ENCODE measurements around the gene ZNF385D.

The ZNF385D gene

GRCh38 chr3:21618695-21619094 is 132.3 kb downstream of the ZNF385D start:
- in situ Hi-C loops (cut with MboI; ENCODE audit: low sequenced_read_pairs) = no loop called here

GRCh38 chr3:21613372-21614070 is 137.5 kb downstream of the ZNF385D start:
- in situ Hi-C loops (cut with MboI; ENCODE audit: low sequenced_read_pairs) = no loop called here

DNA sequence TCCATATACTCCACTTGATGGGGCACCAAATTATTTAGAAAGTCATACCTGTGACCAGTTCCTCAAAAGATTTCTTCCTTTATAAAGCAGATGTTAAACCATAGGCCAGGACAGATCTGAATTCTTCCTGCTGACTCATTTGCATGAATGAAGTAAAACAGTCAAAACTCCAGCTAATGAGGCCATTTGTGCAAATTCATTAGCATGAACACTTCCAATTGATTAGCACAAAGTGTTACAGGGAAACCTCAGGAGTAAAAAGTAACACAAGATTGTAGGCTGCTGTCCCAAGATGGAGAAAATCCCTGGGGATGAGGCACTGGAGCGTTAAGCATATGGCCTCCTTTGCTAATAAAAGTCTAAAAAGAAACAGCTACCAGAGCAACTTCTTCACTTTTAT is 149.8 kb downstream of the ZNF385D start:
- in situ Hi-C loops (cut with MboI; ENCODE audit: low sequenced_read_pairs) = no loop called here

DNA sequence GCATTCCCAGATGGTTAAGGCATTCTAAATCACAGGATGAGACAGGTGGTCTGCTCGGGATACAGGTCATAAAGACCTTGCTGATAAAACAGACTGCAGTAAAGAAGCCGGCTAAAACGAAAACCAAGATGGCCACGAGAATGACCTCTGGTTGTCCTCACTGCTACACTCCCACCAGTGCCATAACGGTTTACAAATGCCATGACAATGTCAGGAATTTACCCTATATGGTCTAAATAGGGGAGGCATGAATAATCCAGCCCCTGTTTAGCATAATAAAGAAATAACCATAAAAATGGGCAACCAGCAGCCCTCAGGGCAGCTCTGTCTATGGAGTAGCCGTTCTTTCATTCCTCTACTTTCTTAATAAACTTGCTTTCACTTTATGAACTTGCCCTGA is 151.1 kb downstream of the ZNF385D start:
- in situ Hi-C loops (cut with MboI; ENCODE audit: low sequenced_read_pairs) = no loop called here

DNA sequence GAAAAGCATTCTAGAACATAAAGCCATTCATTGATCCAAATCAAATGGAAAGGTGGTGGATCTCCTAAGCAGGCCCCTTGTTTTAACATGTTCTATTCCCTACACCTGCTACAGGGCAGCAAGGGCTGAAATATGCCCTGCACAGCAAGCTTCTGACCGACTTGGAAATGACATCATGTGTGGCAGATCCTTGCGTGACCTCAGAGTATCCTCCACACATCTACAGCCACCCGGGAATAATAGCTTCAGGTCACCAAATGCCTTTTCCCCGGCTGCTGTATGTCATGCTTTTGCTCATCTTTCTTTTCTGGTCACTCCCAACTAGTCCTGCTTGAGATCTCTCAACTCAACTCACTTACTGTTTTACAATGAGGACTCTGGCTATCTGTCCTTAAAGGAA is 158.2 kb downstream of the ZNF385D start:
- in situ Hi-C loops (cut with MboI; ENCODE audit: low sequenced_read_pairs) = no loop called here

DNA sequence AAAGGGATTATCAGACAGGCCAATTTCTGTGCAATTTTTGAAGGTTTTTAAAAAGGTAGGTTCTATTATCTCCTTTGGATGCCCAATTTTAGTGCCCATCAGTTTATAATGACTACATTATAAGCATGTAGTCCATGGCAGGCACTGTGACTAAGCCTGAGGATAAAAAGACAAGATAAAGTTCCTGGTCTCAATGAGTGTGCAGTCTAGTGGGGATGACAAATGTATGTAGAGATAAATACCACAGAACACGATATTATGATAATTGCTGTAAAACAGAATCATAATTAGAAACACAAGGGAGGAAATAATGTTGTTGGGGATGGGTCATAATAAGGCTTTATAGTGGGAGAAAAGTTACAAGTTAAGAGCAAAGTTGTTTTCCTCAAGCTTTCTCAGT is 163.1 kb downstream of the ZNF385D start:
- in situ Hi-C loops (cut with MboI; ENCODE audit: low sequenced_read_pairs) = no loop called here

DNA sequence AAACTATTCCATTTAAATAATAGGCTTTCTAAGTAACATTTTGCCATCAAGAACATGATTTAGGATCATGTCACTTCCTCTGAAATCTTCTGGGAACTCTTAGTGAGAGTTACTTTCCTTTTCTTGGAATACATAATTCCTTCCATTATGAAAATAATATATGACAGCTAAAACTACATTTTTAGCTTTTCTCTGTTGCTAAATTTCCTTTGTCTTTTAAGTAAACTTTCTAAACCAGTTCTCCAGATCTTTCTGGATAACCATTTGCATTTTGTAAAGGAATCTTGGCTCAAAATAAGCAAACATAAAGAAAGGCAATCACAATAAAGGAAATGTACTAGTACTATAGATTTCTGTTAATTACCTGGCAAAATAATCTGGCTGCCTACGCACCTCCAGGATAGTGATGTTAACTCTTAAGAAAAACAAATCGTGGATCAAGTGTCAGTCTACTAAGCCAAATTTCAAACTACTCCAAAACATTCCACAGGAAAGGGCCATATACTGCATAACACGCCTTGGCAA is 165.7 kb downstream of the ZNF385D start:
- in situ Hi-C loops (cut with MboI; ENCODE audit: low sequenced_read_pairs) = no loop called here

DNA sequence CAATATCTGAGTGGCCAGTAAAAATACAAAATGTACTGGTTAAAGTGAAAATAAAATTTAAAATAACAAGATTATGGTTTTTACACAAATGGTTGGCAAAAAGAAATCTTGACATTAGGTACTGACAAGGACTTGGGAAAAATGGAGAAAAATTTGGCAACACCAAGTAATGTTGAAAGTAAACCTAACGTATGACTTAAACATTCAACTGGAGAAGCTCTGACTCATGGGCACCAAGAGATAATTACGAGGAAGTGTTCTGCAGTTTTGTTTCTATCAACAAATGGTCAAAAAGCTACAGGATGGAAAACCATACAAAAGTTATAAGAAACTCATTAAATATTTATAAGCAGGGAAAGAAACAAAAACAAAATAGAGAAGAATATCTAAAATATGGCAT is 177.7 kb downstream of the ZNF385D start:
- in situ Hi-C loops (cut with MboI; ENCODE audit: low sequenced_read_pairs) = no loop called here

GRCh38 chr3:21564531-21564930 is 186.5 kb downstream of the ZNF385D start:
- in situ Hi-C loops (cut with MboI; ENCODE audit: low sequenced_read_pairs) = no loop called here

DNA sequence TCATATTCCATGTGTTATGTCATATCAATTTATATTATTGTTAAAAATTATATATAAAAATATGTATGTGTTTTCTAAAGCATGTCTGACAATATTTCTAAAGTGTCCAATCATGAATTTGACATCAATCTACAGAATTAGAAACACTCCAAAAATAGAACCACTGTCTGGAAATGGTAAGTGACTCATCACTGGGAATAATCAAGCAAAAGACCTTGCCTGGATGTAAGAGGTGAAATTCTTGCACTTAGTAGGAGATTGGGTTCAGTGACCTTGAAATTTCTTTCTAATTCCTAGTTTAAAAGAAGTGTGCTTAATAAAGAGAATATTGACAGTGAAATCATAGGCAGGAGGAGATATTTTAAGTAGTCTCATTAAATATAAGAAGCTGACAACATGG is 188.8 kb downstream of the ZNF385D start:
- in situ Hi-C loops (cut with MboI; ENCODE audit: low sequenced_read_pairs) = no loop called here

- in situ Hi-C loops (cut with MboI; ENCODE audit: low sequenced_read_pairs) = no loop called here
Observed at GRCh38 chr3:21561472-21561871, 189.5 kb downstream of the ZNF385D start.

DNA sequence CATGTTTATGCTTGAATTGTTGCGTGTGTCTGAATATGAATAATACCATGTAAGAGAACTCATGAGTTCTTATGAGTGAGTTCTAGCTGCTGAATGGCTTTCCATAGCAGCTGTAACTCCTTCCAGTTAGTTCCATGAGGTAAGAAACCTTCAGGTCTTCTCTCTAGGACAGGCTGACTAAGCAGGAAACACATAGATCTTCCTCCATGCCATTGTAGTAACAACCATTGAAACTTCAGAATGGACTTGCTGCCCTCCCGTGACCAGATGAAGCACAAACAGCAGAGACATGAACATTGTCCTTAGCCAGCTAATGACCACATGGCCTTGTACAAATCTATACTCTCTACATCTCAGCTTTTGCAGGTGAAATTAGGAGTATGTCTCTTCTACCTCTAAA is 200.0 kb downstream of the ZNF385D start:
- in situ Hi-C loops (cut with MboI; ENCODE audit: low sequenced_read_pairs) = no loop called here

- in situ Hi-C loops (cut with MboI; ENCODE audit: low sequenced_read_pairs) = no loop called here
Observed at GRCh38 chr3:21544076-21544462, 206.9 kb downstream of the ZNF385D start.

DNA sequence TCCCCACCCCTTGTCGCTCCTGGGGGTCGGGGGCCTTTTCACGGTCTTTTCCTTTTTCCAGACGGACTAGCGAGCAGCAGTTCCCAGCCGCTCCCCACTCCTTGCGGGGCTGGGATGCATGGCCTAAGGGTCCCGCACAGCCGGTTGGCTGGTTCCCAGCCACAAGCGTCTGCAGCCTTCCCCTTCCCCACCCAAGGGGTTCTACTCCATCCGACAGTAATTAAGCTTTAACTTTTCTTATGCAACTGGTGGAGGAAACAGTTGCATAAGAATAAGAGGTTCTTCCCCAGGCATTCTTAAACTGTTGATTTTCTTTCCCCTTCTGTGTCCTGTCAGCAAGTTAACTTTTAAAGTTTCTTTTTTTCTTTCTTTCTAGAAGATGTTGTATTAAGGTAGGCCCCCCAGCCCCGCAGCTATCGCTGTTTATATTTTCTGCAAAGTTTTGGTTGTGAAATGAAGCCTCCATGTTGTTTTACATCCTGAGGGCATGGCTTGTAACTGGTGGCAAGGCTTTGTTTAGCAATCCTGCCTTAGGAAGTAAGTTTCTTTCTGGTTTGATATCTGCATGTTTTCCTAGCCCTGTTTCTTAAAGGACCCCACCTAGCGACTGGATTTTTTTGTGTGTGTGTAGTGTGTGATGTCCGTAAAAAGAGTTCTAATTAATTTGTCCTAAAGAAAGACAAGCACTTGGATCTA is 207.5 kb downstream of the ZNF385D start:
- in situ Hi-C loops (cut with MboI; ENCODE audit: low sequenced_read_pairs) = no loop called here

GRCh38 chr3:21542656-21543379 is 208.2 kb downstream of the ZNF385D start:
- in situ Hi-C loops (cut with MboI; ENCODE audit: low sequenced_read_pairs) = no loop called here

DNA sequence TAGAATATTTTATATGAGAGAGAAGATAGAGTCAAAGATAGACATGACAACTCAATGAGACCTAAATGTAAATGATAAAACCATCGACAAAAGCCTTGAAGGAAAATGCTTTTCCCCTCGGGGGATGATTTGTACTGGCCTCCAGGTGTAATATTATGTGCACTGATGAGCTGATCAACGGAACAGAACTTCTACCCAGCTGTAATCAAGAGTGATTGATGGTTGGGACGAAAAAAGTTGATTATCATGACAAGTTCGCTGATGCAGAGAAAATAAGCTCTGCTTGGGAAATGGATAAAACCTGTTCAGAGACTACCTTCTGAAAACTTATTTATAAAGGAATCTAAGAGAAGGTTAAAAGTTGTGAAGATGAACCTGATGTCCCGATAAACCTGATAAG is 210.7 kb downstream of the ZNF385D start:
- in situ Hi-C loops (cut with MboI; ENCODE audit: low sequenced_read_pairs) = no loop called here

DNA sequence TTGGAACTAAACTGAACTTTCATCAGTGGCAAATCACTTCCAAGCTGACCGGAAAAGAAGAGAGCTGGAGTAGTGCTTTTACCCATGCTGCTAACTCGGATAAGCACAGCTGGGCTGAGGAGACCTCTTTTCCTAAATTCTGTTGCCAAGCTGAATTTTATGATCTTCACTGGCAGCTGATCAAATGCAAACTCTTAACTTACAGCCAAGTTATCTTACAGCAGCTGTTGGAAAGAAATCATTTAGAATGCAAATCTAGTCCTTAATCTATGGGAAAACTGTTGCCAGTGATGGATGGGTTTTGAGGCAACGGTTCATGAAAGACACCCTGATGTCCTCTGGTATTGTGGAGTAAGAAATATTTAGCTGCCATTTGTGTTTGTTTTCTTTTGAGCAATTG is 216.5 kb downstream of the ZNF385D start:
- in situ Hi-C loops (cut with MboI; ENCODE audit: low sequenced_read_pairs) = no loop called here

GRCh38 chr3:21533002-21533401 is 218.0 kb downstream of the ZNF385D start:
- in situ Hi-C loops (cut with MboI; ENCODE audit: low sequenced_read_pairs) = no loop called here

DNA sequence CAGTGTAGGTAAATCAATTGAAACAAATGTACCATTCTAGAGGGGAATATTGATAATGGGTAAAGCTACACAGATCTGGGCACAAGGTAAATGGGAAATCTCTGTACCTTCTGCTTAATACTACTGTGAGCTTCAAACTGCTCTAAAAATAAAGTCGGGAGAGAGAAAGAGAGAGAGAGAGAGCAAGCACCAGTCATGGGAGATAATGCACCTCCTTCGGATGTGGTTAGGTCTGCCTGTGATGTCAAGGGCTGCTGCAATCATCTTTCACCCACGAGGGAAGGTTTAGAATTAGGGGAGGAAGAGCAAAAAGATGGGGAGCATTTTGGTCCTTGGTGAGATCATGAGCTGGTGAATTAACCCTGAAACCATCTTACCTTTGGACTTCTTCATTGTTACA is 219.1 kb downstream of the ZNF385D start:
- in situ Hi-C loops (cut with MboI; ENCODE audit: low sequenced_read_pairs) = no loop called here

GRCh38 chr3:21528291-21528995 is 222.6 kb downstream of the ZNF385D start:
- in situ Hi-C loops (cut with MboI; ENCODE audit: low sequenced_read_pairs) = no loop called here

DNA sequence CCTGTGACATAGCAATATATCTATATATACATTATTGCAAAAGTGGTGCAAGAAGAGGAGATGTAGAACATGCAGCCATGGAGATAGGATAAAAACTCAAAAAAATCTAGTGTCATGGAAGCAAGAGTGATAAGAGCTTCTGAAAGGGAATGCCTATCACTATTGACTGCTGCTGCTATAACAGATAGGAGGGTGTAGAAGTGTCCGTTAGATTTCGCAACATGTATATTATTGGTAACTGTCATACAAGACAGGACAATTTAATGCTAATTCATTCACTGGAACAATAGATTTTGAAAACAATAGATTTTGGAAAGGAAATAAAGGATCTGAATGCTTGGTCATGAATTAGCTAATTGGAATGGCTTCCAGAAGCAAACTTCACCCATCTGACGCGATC is 224.5 kb downstream of the ZNF385D start:
- in situ Hi-C loops (cut with MboI; ENCODE audit: low sequenced_read_pairs) = no loop called here
